Ascending aorta (tissue), 2 donors: ENCODE results near the gene SSMEM1. TPM values are rescaled to one million over a fixed set of nuclear protein-coding genes. Genes with fewer than 3 reads are reported as not detected.

Experiments used
- DNase-seq, 2 donors: peaks; one replicate each; pipeline ENCODE4 v3.0.0-alpha.2; 2019; ENCODE audit warnings: low spot score in 2 of 2
- H3K27ac ChIP-seq, 2 donors: fragments of 200-600 bp; sonication (generic); one replicate each; pipeline ENCODE4 v1.5.1; 2016 to 2017; ENCODE audit warnings: mild to moderate bottlenecking in 1 of 2
- H3K27me3 ChIP-seq: fragments of 200-600 bp; sonication (generic); one replicate; pipeline ENCODE4 v1.5.1; 2017
- H3K36me3 ChIP-seq, 2 donors: fragments of 200-600 bp; sonication (generic); one replicate each; pipeline ENCODE4 v1.5.1; 2016
- H3K4me1 ChIP-seq, 2 donors: fragments of 200-600 bp; sonication (generic); one replicate each; pipeline ENCODE4 v1.5.1; 2016 to 2017; ENCODE audit warnings: mild to moderate bottlenecking in 1 of 2
- H3K4me3 ChIP-seq, 2 donors: fragments of 200-600 bp; sonication (generic); one replicate each; pipeline ENCODE4 v1.5.1; 2016 to 2017; ENCODE audit warnings: mild to moderate bottlenecking in 1 of 2
- H3K9me3 ChIP-seq, 2 donors: fragments of 200-600 bp; sonication (generic); one replicate each; pipeline ENCODE4 v1.5.1; 2016
- intact Hi-C: fragments of 100-400 bp; cut with DNase I; formaldehyde crosslinking; loops from one replicate; pipeline ENCODE4 v1.15.1; 2023
- total RNA-seq: library from RNA; depleted of rRNA; stranded (reverse); fragments of >200 nt; gene quantifications from one replicate; pipeline ENCODE4 v1.1.0, GENCODE V29; 2016
- TF ChIP-seq, protein P1 (sequence below), 3 experiments: fragments of 200-600 bp in 2 of 3; fragments of 450-650 bp in 1 of 3; sonication (generic) in 2 of 3; IDR thresholded peaks; one replicate each; pipeline ENCODE4 v1.5.1; 2016 to 2019; ENCODE audit warnings: antibody characterized with exemption in 3 of 3, mild to moderate bottlenecking in 1 of 3, moderate library complexity in 1 of 3

Gene SSMEM1
- total RNA-seq, 1 donor from 2014 or later = not detected

DNA sequence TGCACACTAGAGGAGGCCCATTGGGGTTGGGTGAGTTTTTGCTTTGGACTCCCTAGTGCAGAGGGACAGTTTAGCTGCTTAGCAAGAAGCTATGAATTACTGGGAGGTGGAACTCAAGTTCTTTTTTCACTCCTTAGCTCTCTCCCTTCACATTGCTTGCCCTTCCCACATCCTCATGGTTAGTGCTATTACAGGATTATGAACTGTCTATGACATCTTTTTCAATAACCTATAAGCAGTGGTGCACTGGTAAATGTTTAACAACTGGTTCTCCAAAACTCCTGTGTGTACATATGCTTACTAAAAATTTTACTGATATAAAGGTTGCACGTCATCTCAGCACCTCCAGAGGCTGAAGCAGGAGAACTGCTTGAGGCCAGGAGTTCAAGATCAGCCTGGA is 6.2 kb downstream of the SSMEM1 start:
- TF ChIP-seq, protein P1, sequence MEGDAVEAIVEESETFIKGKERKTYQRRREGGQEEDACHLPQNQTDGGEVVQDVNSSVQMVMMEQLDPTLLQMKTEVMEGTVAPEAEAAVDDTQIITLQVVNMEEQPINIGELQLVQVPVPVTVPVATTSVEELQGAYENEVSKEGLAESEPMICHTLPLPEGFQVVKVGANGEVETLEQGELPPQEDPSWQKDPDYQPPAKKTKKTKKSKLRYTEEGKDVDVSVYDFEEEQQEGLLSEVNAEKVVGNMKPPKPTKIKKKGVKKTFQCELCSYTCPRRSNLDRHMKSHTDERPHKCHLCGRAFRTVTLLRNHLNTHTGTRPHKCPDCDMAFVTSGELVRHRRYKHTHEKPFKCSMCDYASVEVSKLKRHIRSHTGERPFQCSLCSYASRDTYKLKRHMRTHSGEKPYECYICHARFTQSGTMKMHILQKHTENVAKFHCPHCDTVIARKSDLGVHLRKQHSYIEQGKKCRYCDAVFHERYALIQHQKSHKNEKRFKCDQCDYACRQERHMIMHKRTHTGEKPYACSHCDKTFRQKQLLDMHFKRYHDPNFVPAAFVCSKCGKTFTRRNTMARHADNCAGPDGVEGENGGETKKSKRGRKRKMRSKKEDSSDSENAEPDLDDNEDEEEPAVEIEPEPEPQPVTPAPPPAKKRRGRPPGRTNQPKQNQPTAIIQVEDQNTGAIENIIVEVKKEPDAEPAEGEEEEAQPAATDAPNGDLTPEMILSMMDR (IDR thresholded peaks at IDR 0.05) = no peak
- Histone ChIP-seq H3K9me3 (no peaks in the 10 kb centered on the region), H3K36me3 (no peaks in the 10 kb centered on the region), H3K4me1 (no peaks in the 10 kb centered on the region), H3K27ac (no peak overlapping the region), H3K27me3 (no peaks in the 10 kb centered on the region), H3K4me3 (no peak overlapping the region)
- DNase-seq = no peak
- intact Hi-C loops = no loop called here

DNA sequence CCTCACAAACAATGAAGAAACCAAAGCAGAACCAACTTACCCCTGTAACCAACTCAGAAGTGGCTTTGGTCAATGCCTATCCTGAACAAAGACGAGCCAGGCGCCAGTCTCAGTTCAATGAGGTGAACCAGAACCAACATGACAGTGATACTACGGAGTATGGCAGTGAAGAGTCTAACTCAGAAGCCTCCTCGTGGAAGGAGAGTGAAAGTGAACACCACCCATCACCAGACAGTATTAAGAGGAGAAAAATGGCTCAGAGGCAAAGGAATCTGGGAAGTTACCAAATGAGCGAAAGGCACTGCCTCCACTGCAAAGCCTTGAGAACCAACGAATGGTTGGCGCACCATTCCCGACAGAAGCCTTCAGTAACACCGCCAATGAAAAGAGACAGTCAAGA is 8.4 kb downstream of the SSMEM1 start:
- TF ChIP-seq, protein P1 (IDR thresholded peaks at IDR 0.05) = no peak
- intact Hi-C loops = no loop called here
- no peaks in the 10 kb centered on the region for H3K4me1 ChIP-seq

DNA sequence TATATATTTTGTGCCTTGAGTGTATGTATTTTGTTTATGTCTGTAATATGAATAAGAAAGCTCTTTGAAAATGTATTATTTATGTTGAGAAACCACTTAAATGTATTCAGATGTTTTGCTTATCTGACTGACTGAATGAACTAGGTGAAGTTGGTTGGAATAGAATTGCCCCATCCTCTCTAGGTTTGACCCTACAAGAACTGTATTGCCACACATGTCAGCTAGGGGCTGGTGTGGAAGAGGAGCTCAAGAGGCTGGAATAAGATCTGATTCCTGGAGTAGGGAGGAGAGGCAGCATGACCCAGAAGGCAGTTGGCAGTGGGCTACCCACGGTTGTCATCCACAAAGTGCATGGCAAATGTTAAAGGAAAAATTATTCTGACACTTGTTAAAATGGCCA is 9.1 kb downstream of the SSMEM1 start:
- Histone ChIP-seq H3K9me3 (no peaks in the 10 kb centered on the region), H3K4me3 (no peak overlapping the region), H3K27ac (no peak overlapping the region), H3K27me3 (no peaks in the 10 kb centered on the region), H3K36me3 (no peaks in the 10 kb centered on the region), H3K4me1 (no peaks in the 10 kb centered on the region)
- intact Hi-C loops = no loop called here
- TF ChIP-seq, protein P1 (IDR thresholded peaks at IDR 0.05) = no peak
- DNase-seq = no peak

More for the DNA sequence above, 8.4 kb downstream of the SSMEM1 start:
- H3K36me3 ChIP-seq = no peaks in the 10 kb centered on the region
- H3K27ac ChIP-seq = no peak overlapping the region
- DNase-seq = no peak
- no peak overlapping the region for H3K4me3 ChIP-seq
- H3K27me3 ChIP-seq = no peaks in the 10 kb centered on the region
- no peaks in the 10 kb centered on the region for H3K9me3 ChIP-seq

DNA sequence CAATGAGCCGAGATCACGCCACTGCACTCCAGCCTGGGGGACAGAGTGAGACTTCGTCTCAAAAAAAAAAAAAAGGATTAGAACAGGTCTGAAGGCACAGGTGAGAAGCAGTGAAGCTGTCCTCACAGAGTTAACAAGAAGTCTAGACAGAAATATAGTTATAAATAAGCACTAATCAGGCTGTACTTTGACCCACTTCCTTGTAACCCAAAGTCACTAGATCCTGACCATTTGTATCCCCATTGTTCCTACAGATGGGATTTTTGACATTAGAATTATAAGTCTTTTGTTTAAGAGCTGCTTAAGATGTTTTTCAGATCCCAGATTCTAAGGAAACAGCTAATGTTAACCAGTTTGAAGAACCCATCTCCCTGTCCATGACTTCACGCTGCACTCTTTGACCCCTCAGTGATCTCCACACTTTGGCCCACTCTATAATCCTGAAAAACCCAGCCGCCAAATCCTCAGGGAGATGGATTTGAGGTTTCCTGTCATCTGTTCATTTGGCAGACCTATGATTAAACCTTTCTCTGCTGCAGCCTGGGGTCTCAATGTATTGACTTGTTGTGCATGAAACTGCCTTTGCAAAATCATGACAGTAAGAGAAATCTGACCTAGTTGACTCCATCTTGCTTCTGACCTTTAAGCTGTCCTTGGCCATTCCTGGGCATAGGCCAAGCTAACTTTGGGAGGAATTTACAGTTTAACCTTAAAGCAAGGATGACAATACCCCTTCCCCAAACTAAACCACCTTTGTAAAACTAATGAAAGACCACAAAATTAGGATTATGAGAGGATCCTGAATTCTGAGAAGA is 11.4 kb downstream of the SSMEM1 start:
- Histone ChIP-seq H3K4me3 (no peak overlapping the region), H3K27me3 (no peaks in the 10 kb centered on the region), H3K36me3 (no peaks in the 10 kb centered on the region), H3K9me3 (no peaks in the 10 kb centered on the region), H3K4me1 (no peaks in the 10 kb centered on the region), H3K27ac (no peak overlapping the region)
- TF ChIP-seq, protein P1 (IDR thresholded peaks at IDR 0.05) = no peak
- DNase-seq = no peak
- intact Hi-C loops = no loop called here

DNA sequence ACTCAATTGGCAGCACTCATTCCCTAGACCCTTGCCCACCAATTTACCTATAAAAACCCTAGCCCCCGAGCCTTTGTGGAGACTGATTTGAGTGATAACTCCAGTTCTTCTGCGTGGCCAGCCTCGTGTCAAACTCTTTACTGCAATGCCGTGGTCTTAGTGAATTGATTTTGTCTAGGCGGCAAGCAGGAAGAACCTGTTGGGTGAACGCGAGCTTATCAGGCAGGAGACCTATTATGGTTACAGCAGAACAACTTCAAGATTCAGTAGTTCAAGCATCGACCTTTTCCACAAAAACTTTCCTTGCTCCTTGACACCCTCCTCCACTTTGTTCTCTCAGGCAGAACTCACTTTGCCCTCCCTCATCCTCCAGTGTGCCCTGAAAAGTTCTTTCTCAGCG is 12.2 kb downstream of the SSMEM1 start:
- Histone ChIP-seq H3K27me3 (no peaks in the 10 kb centered on the region), H3K4me1 (no peaks in the 10 kb centered on the region), H3K27ac (no peak overlapping the region), H3K36me3 (no peaks in the 10 kb centered on the region), H3K9me3 (no peaks in the 10 kb centered on the region), H3K4me3 (no peak overlapping the region)
- TF ChIP-seq, protein P1 (IDR thresholded peaks at IDR 0.05) = no peak
- intact Hi-C loops = no loop called here
- DNase-seq = no peak
